ENCODE data around the gene MACROD2.

- TF ChIP-seq, protein P1, sequence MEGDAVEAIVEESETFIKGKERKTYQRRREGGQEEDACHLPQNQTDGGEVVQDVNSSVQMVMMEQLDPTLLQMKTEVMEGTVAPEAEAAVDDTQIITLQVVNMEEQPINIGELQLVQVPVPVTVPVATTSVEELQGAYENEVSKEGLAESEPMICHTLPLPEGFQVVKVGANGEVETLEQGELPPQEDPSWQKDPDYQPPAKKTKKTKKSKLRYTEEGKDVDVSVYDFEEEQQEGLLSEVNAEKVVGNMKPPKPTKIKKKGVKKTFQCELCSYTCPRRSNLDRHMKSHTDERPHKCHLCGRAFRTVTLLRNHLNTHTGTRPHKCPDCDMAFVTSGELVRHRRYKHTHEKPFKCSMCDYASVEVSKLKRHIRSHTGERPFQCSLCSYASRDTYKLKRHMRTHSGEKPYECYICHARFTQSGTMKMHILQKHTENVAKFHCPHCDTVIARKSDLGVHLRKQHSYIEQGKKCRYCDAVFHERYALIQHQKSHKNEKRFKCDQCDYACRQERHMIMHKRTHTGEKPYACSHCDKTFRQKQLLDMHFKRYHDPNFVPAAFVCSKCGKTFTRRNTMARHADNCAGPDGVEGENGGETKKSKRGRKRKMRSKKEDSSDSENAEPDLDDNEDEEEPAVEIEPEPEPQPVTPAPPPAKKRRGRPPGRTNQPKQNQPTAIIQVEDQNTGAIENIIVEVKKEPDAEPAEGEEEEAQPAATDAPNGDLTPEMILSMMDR (conservative IDR thresholded peaks at IDR 0.05): no peak
- no peak for TF ChIP-seq ZFX (IDR thresholded peaks at IDR 0.05)
Observed at GRCh38 chr20:15789079-15789478, 1793.8 kb downstream of the MACROD2 start.
